Right renal pelvis (tissue), 4 donors: Measurements from ENCODE around the gene CDSN. TPM values are rescaled to one million over a fixed set of nuclear protein-coding genes. Genes with fewer than 3 reads are reported as not detected.
A peak's percentile ranks its signal among the peaks of the same experiment; 100 is the strongest.
"Not testable (repeated sequence)": the region's sequence is repeated elsewhere in the genome, so short reads cannot be mapped to it uniquely, and the experiment has no call there.

Experiments
- DNase-seq, 4 donors: peaks; one replicate each; pipeline ENCODE4 v3.0.0-alpha.2; 2013; ENCODE audit warnings: low read depth in 4 of 4, low spot score in 3 of 4, missing footprints in 1 of 4
- polyA plus RNA-seq, 4 donors: library from polyadenylated mRNA; unstranded; fragments of 120-200 nt; gene quantifications; one replicate each; pipeline ENCODE4 v1.2.1, GENCODE V29; 2013; ENCODE audit not compliant: insufficient read length in 4 of 4

Gene CDSN, protein sequence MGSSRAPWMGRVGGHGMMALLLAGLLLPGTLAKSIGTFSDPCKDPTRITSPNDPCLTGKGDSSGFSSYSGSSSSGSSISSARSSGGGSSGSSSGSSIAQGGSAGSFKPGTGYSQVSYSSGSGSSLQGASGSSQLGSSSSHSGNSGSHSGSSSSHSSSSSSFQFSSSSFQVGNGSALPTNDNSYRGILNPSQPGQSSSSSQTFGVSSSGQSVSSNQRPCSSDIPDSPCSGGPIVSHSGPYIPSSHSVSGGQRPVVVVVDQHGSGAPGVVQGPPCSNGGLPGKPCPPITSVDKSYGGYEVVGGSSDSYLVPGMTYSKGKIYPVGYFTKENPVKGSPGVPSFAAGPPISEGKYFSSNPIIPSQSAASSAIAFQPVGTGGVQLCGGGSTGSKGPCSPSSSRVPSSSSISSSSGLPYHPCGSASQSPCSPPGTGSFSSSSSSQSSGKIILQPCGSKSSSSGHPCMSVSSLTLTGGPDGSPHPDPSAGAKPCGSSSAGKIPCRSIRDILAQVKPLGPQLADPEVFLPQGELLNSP
- under 1 TPM in 1 of 4 donors, not detected in 3; 0.03 TPM for polyA plus RNA-seq

DNA sequence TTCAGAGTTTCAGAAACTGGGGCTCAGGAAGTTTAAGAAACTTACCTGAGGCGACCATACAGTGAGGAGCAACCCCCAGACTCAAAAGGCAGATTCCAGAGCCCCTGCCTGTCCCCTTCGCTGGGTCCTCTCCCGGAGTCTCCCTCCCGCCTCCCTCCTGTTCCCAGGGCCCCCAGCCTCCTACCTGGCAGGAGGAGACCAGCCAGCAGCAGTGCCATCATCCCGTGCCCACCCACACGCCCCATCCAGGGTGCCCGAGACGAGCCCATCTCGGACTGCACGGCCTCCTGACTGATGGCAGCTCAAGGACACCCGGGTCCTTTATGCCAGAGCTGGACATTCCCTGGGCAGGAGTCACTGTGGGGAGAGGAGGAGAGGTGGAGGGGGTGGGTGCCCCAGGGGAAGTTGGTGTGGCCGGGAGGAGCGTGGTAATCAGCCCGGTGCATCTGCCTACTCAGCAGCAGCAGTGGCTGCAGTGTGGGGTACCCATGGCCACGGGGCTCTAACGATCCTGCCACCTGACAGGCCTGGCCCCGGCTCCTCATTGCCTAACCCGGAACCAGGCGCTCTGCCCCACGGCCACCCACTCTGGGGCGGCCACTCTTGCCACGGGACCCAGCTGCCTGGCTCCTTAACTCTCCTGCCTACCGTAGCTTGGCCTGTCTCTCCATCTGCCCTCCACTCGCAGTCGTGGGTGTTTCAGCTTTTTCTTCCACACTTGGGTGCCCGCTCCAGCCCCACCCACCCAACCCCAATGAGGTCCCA lies at the start of gene CDSN:
CDSN (minus strand) TSS at position 296 of the 765 bp plus-strand sequence; CDS start at position 269, 27 bp downstream.
- DNase-seq, result no peak

DNA sequence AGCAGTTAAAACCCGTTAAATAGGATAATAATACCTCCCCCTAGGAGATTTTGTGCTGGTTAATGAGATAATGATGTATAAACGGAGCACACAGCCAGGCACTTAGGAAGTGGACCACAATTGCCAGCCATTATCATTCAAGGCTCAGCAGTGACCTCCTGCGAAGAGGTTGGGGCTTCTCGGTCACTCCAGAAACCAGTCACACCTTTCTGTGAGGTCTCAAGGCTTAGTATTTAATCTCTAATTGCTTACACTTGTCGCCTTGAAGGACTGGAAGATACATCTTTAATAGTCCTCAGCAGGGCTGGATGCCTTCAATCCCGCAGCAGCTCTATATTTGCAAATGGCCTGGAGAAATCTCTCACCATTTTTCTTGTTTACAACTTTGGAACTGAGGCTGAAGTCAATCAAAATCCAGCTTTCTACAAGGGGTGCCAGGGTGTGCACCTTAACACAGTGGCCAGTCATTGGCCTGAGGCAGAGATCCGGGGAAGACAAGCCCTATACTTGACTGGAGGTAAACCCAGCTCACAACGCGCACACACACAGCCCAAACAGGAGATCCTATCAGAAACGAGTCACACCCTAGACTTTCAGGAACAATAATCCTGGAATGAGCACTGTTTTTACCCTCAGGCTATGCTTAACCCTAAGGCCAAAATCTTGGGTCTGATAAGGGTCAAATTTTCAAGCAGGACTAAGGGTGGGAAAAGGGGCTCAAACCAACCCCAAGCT lies 49.0 kb upstream of the CDSN start:
- DNase-seq, result no peak

DNA sequence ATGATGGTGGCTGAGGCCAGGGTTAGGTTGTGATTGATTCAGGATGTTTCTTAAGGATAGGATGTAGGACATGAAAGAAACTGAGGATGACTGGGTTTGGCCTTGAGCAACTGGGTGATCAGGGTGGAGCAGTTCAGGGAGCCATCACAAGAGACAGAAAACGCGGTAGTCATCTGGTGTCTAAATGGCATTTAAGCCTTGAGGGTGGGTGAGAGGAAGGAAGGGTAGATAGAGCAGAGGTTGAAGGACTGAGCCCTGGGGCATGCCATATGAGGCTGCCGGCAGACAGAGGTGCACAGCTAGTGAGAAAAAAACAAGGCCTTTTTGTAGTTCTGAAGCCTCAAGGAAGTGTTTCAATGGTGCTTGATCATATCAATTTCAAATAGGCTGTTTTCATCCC lies 48.4 kb upstream of the CDSN start:
- DNase-seq, result no peak

DNA sequence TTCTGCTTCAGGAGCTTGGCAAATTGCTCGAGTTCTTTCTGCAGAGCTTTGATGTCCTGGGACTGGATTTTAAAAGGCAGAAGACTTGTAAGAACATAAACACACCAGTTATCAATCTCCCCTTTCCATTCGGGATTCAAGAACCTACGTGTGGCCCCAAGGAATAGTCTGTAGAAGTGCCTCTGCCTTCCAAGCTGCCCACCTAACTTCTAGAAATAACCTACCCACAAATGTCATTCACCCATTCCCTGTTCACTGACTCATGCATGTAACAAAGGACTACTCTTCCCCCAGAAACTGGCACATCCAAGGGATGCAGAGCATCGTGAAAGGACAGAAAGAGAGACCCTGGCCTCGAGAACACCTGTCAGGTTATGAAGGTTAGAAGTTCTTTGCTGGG lies 45.7 kb upstream of the CDSN start:
- no peak for DNase-seq

DNA sequence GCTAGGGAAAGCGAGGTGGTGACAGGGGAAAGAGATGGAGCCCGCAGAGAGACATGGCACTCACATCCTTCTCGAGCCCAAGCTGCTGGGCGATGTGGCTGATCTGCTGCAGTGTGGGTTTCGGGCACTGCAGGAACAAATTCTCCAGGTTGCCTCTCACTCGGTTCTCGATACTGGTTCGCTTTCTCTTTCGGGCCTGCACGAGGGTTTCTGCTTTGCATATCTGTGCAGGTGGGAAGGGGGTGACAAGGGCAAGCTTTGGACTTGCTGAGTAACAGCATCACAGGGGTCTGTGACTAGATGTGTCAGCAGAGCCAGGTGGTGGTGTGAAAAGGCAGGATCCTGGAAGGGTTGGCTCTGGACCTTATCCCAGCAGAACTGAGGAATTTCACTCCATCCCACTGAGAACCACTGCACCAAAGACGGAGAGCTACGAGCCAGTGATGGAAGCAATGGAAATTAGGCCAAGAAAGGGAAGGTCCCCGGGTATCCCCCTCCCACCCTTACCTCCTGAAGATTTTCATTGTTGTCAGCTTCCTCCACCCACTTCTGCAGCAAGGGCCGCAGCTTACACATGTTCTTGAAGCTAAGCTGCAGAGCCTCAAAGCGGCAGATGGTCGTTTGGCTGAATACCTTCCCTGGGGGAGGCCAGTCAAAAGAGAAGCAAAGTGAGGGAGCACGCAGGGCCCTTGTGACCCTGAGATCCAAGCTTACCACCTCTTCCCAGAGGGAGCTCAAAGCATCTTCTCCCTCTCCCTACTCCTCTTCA lies 45.0 kb upstream of the CDSN start:
- DNase-seq, result not testable (repeated sequence)

DNA sequence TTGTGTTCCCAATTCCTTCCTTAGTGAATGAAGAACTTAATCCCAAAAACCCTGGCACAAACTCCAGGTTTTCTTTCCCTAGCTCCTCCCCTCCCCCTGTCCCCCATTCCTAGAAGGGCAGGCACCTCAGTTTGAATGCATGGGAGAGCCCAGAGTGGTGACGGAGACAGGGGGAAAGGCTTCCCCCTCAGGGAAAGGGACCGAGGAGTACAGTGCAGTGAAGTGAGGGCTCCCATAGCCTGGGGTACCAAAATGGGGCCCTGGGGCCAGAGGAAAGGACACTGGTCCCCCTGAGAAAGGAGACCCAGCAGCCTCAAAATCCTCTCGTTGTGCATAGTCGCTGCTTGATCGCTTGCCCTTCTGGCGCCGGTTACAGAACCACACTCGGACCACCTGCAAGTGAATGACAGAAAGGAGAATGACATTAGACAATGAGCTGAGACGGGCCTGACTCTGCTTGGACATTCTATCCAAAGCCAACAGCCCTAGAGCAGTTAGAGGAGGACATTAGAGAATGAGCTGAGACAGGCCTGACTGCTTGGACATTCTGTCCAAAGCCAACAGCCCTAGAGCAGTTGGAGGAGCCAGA lies 44.3 kb upstream of the CDSN start:
- not testable (repeated sequence) for DNase-seq

DNA sequence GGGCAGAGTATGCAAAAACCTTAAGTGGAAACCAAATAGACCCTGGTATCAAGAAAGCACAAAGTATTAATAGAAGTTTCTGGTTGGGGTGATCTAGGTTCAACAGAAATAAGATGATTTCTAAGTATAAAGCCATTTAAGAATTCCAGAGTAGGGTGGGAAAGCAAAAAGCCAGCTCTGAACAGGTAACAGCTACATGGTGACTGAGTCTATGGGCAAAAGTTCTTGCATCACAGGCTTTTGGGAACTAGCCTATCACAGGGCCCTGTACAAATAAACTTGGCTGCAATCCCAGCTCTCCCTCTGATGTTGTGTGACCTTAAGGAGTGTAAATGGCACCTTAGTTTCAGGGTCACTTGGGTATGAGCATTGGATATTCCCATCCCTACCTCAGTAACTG lies 43.7 kb upstream of the CDSN start:
- DNase-seq, result no peak

DNA sequence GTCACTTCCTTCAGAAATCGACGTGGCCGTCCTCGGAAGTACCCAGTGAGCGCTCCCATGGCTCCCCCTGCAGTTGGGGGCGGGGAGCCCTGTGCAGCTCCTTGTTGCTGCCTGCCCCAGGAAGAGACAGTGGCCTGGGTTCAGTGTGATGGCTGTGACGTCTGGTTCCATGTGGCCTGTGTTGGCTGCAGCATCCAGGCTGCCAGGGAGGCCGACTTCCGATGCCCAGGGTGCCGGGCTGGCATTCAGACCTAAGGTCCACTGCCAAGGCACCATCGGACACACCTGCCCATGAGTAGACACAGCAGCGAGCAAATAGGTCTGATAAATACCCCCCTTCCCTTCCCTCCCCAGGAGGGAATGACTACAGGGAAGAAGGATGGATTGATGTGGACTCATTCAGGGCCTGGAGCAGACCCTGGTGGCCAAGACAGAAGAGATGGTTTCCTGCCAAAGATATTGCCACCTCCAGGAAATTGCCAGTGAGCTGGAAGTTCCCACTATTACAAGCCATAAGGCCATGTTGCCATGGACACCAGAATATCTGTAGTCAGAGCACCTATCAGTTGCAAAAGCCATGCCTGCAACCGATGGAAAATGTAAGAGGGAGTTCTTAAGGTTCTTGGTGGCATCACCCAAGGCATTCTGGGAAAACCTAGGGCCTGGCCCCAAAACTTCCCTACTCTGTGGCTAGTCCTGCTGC lies 42.4 kb upstream of the CDSN start:
- DNase-seq, result no peak

DNA sequence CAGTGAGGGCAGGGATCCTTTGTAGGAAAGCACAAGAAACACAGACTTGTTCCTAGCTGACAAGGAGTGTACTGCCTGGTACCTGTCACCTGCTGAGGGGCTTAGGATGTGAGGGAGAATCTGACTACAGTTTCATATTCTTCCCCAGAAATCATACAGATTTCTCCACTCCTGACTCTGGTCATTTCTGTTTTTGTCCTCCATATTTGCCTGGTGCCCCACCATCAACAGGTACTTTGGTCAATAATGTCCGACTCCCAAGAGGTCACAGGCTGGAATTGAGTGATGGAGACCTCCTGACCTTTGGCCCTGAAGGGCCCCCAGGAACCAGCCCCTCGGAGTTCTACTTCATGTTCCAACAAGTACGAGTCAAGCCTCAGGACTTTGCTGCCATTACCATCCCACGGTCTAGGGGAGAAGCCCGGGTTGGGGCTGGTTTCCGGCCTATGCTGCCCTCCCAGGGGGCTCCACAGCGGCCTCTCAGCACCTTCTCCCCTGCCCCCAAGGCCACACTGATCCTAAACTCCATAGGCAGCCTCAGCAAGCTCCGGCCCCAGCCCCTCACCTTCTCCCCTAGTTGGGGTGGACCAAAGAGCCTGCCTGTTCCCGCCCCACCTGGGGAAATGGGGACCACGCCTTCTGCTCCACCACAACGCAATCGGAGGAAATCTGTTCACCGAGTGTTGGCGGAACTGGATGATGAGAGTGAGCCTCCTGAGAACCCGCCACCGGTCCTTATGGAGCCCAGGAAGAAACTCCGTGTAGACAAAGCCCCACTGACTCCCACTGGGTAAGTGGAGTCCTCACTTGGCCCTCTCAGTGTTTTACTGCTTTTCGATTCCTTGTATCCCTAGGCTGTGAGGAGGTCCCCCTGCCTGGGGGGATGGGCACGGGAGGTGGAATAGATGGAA lies 41.2 kb upstream of the CDSN start:
- DNase-seq, result no peak

DNA sequence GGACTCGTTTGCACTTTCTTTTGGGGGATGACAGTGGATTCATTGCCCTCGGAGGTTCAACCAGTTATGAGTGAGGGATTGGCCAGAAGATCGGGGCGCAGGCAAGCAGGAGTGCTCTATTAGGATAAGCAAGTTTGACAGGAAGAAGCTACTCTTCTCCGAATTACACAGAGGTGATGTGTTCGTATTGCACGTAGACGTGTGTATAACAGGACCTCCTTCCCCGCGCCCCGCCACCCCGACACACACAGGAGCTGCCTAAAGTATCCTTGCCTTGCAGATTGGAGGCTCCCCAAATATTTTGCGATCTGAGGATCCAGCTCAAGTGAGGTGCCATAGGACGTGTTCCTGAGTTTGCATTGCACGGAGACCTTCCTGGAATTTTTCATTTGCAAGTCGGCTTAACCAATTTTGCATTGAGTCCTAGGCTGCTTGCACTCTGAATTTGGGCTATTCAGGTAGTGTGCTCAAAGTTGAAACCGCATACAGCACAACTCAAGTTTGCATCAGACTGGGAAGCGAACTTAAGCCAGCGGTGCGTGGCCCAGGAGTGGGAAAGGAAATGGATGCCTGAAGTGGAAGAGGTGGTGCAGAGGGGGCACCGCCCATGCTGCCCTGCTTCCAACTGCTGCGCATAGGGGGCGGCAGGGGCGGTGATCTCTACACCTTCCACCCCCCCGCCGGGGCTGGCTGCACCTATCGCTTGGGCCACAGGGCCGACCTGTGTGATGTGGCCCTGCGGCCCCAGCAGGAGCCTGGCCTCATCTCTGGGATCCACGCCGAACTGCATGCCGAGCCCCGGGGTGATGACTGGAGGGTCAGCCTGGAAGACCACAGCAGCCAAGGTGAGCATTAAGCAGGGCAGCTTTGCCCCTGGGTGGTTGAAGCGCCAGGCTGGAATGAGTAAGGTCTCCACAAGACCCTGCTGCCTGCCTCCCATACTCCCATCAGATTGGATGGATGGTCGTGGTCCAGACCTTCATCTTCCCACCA lies 38.9 kb upstream of the CDSN start:
- peak in 1 of 4 donors; percentile 20 for DNase-seq

DNA sequence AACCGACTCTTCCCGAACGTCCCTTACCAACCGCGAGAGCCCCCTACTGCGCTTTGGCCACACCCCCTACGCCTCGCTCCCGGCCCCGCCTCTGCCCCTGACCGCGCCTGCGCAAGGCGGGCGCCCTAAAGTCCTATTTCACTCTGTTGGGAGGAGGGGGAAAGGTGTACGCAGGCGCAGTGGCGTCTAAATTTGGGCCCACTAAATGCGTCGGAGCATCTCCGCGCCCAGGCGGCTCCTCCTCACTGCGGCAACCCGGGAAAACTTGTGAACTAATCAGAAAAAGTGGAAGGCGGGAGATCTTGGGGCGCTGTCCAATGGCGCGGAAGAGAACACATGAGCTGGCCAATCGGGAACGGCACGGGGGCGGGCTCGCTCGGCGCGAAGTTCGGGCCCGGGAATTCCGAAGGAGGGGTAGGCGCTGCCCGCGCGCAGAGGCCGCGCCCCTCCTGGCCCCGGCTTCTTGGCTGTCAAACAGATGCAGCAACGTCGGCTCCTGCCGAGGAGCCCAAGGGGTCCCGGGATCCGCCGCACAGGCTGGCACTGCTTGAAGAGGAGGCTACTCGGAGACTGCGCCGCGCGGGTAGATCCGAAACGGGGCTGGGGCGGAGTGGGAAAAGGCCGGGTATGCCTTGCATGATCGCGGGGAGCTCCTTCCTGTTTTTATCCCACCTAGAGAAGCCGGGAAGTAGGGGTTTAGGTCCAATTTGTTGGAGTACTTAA lies 38.1 kb upstream of the CDSN start, which contains the start of gene TCF19:
TCF19 (plus strand) TSS at position 450 of the 723 bp plus-strand sequence. CDS start 881 bp downstream, outside the sequence.
- peak; percentile 98 to 99 (median 98) for DNase-seq

DNA sequence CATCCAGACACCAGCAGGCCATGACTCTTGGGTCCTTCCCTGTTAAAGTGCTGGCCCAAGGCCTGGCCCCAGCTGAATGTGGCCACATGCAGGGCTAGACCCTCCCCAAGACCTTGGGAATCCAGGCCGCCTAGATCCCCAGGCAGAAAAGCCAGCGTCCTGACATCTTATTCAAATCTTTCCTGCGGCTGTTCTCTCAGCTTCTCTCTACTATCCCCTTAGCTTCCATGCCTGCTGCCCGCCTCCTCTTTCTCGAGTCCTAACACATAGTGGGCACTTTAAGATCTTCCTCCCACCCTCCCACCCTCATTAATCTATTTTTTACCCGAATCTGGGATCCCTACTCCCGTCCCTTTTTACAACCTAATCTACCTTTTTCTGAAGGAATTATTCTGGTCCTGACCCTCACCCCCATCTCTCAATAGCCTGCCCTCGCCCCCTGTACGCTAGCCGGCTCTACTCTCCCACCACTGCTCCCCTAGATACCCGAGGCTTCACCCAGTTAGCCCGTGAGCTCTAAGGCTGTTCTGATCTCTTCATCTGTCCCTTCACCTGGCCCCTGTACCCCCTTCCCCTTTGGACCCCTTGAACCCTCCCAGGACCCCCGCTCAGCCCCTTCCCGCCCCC lies 37.4 kb upstream of the CDSN start, which contains the start of gene CCHCR1:
CCHCR1 (minus strand) TSS at position 290 of the 627 bp plus-strand sequence; CDS start at position 88, 202 bp downstream.
- no peak for DNase-seq

DNA sequence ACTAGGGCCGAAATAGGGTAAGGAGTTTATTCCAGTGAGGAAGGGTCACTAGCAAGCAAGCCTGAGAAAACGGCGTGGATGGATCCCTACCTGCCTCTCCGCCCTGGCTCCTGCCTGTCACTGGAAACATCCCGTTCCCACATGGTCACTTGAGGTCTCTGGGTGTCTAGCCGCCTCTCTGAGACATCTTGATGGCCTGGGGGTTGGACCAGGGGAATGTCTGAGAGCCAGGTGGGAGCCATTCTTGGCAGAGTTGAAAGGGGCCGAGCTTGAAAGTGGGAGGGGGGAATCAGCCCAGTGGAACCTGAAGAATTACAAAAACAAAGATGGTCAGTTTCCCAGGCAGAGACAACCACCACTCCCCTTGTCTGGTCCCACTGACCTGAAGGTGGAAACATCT lies 36.4 kb upstream of the CDSN start:
- DNase-seq, result no peak

DNA sequence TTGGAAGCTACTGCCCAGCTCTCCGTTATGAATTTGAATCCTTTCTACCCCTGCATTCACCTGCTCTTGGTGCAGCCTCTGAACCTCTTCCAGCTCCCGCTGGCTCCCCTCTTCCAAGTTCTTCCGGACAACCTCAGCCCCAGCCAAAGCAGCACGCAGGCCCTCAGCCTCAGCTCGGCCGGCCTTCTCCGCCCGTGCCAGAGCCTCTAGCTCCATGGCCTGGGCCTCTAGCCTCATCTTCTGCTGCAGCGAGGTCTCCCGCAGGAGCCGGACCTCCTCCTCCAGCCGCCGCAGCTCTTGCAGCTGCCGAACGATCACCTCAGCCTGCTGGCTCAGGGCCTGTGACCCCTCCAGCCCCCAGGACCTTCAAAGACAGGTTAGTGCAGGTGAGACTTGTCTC lies 34.2 kb upstream of the CDSN start:
- no peak for DNase-seq

DNA sequence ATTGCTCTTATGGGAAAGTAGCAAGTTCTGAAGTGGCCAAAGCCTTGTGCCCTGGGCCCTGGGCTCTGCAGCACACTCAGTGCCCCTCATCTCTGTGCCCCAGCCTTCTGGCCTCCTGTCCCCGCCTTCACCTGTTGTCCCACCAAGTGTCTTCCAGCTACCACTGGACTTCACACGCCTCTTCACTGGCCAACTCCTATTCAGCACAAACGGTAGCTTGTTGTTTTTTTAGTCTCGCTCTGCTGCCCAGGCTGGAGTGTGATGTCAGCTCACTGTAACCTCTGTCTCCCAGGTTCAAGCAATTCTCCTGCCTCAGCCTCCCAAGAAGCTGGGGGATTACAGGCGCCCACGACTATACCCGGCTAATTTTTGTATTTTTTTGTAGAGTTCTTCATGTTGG lies 32.5 kb upstream of the CDSN start:
- DNase-seq, result peak in 1 of 4 donors; percentile 20
